HepG2 (cell line): ENCODE data around the gene GAB3. TPM values are rescaled to one million over a fixed set of nuclear protein-coding genes. Genes with fewer than 3 reads are reported as not detected.

Source experiments
- ATAC-seq: fragments of 200-7000 bp; cut with Tn5 transposase; 3 replicates; pipeline ENCODE4 v1.9.1; 2020; ENCODE audit warnings: mild to moderate bottlenecking, moderate library complexity
- BruUV-seq: library from RNA; stranded (reverse); fragments of 400-500 nt; replicated peaks from 2 replicates; lab custom pipeline; 2021; lab: Mats Ljungman, UMichigan
- CTCF ChIA-PET: fragments of 300-600 bp; formaldehyde crosslinking; extraction: SDS; loops from one replicate; lab custom pipeline; 2021; ENCODE audit warnings: low total read pairs, inconsistent platforms, low intra/inter-chr PET ratio; lab: Yijun Ruan, JAX
- POLR2A ChIA-PET: fragments of 350-600 bp; sonication (Branson Sonifier 250); formaldehyde crosslinking; loops from one replicate; lab custom pipeline; 2020; ENCODE audit warnings: antibody characterized with exemption, inconsistent platforms; lab: Yijun Ruan, JAX
- DNase-seq: peaks from one replicate; pipeline ENCODE4 v3.0.0-alpha.2; 2015; ENCODE audit warnings: low spot score
- FAIRE-seq: peaks from 3 replicates; lab custom pipeline; 2011; peaks lifted over from hg19 to GRCh38; lab: Jason Lieb, UNC
- H2AFZ ChIP-seq: one replicate; pipeline ENCODE4 v1.6.1; 2011; ENCODE audit warnings: low read length, inconsistent platforms
- H3K27ac ChIP-seq: fragments of 300-600 bp; 3 replicates; pipeline ENCODE4 v1.8.0; 2011; ENCODE audit warnings: mixed run types, mild to moderate bottlenecking, mixed read lengths, low read length, inconsistent platforms; ENCODE audit not compliant: insufficient read depth; ENCODE audit errors: extremely low read length
- H3K27me3 ChIP-seq, 2 experiments: fragments of 200-600 bp in 1 of 2; 2 replicates in 1 of 2; 3 replicates in 1 of 2; pipeline versions ENCODE4 v1.6.0 to v1.8.0; 2011; ENCODE audit warnings: low read length in 2 of 2, mild to moderate bottlenecking in 2 of 2, moderate library complexity in 2 of 2, inconsistent platforms in 1 of 2; ENCODE audit not compliant: insufficient read depth in 2 of 2, control insufficient read depth in 1 of 2
- H3K36me3 ChIP-seq, 2 experiments: fragments of 200-600 bp in 1 of 2; replicated peaks in 1 of 2; 2 replicates in 1 of 2; 3 replicates in 1 of 2; pipeline versions ENCODE4 v1.5.1 to v1.8.0; 2011; ENCODE audit warnings: low read length in 2 of 2, inconsistent platforms in 1 of 2; ENCODE audit not compliant: insufficient read depth in 2 of 2, control insufficient read depth in 1 of 2
- H3K4me1 ChIP-seq: 2 replicates; pipeline ENCODE4 v1.5.1; 2012; ENCODE audit warnings: low read length, inconsistent platforms; ENCODE audit not compliant: insufficient read depth
- H3K4me2 ChIP-seq: 2 replicates; pipeline ENCODE4 v1.6.0; 2011; ENCODE audit warnings: low read depth, low read length, inconsistent platforms
- H3K4me3 ChIP-seq, 3 experiments: fragments of 200-600 bp in 1 of 3; sonication (generic), shearing (Covaris generic) in 1 of 3; replicated peaks in 1 of 3; 2 replicates each; pipeline ENCODE4 v1.5.1; 2011 to 2016; ENCODE audit warnings: low read length in 3 of 3, inconsistent platforms in 2 of 3, low read depth in 2 of 3, mild to moderate bottlenecking in 2 of 3, control low read depth in 1 of 3, mixed read lengths in 1 of 3; ENCODE audit not compliant: insufficient read depth in 1 of 3
- H3K79me2 ChIP-seq: one replicate; pipeline ENCODE4 v1.6.1; 2011; ENCODE audit warnings: low read length, inconsistent platforms; ENCODE audit not compliant: insufficient read depth
- H3K9ac ChIP-seq: 2 replicates; pipeline ENCODE4 v1.6.0; 2011; ENCODE audit warnings: mild to moderate bottlenecking, low read depth, low read length, inconsistent platforms; ENCODE audit not compliant: insufficient read depth
- H3K9me3 ChIP-seq: 2 replicates; pipeline ENCODE4 v1.5.1; 2012; ENCODE audit warnings: mild to moderate bottlenecking, low read length
- H4K20me1 ChIP-seq: 2 replicates; pipeline ENCODE4 v1.6.0; 2011; ENCODE audit warnings: inconsistent platforms, mild to moderate bottlenecking, low read length, moderate library complexity; ENCODE audit not compliant: insufficient read depth
- BHLHE40 ChIP-seq: IDR thresholded peaks from 2 replicates; pipeline ENCODE4 v1.6.1; 2011; ENCODE audit warnings: low read length, improper control_type of control experiment
- ZNF142 ChIP-seq: sonication (generic); formaldehyde crosslinking; IDR thresholded peaks from 2 replicates; pipeline ENCODE4 v1.4.0; 2020; ENCODE audit warnings: missing genetic modification reagents
- ZNF564 ChIP-seq: sonication (generic); formaldehyde crosslinking; IDR thresholded peaks from 2 replicates; pipeline ENCODE4 v1.8.1; 2023; ENCODE audit warnings: mild to moderate bottlenecking, missing genetic modification reagents
- whole genome bisulfite sequencing: methylation state at CpG from one replicate; pipeline ENCODE4 v1.1.6; 2017; ENCODE audit warnings: low lambda C conversion rate; 5-methylcytosine and 5-hydroxymethylcytosine counted together
- in situ Hi-C: cut with HindIII; loops from 2 replicates; pipeline ENCODE4 v1.10.0; 2017; ENCODE audit warnings: low pct_unique_long_range_greater_than_20kb; ENCODE audit not compliant: extremely low pct_ligation_motif_present
- intact Hi-C: fragments of 100-400 bp; cut with micrococcal nuclease; formaldehyde crosslinking; loops from one replicate; pipeline ENCODE4 v1.10.0; 2022; ENCODE audit not compliant: unreplicated experiment
- polyA plus RNA-seq, 8 experiments: library from polyadenylated mRNA; depleted of rRNA in 3 of 8; stranded (reverse) in 7 of 8; unstranded in 1 of 8; fragments of >200 nt; fragmentation: Illumina TruSeq in 4 of 8; extraction: Trizol in 4 of 8; gene quantifications; 2 replicates each; pipeline versions ENCODE4 v1.2.1 to v1.2.3, GENCODE V29; 2011 to 2016; ENCODE audit warnings: low read depth in 4 of 8, missing spikeins in 1 of 8, mixed read lengths in 1 of 8; ENCODE audit not compliant: insufficient read depth in 1 of 8
- total RNA-seq, 5 experiments: library from RNA; depleted of rRNA; stranded (reverse); fragments of >200 nt; fragmentation: Illumina TruSeq; extraction: Trizol; gene quantifications; 2 replicates each; pipeline ENCODE4 v1.2.3, GENCODE V29; 2016; ENCODE audit warnings: low read depth in 1 of 5

Gene GAB3
- total and polyA plus RNA-seq, 2 of the 13 experiments (the other 11 are each of a cell fraction or from before 2014, with no cell fraction given): not detected

- in situ Hi-C loops: no loop called here
- TF ChIP-seq ZNF142 (CRISPR knock-in tag) (no peak), ZNF564 (CRISPR knock-in tag) (peak; percentile 60; the same call in 1 of the 2 replicates), BHLHE40 (no peak)
- no peak overlapping the region for H2AFZ ChIP-seq
- no peak overlapping the region for H3K4me3 ChIP-seq
- ATAC-seq (no peak), FAIRE-seq (no peak), DNase-seq (no peak)
- no peaks in the 10 kb centered on the region for H3K27me3 ChIP-seq
- H3K9me3 ChIP-seq: no peaks in the 10 kb centered on the region
- POLR2A ChIA-PET: no interaction called here
- CTCF ChIA-PET: no interaction called here
- H3K4me1 ChIP-seq: no peaks in the 10 kb centered on the region
- H3K36me3 ChIP-seq: no peaks in the 10 kb centered on the region
- no TSS peak for BruUV-seq
- H3K79me2 ChIP-seq: no peaks in the 10 kb centered on the region
- no peak overlapping the region for H3K9ac ChIP-seq
- no peak overlapping the region for H3K4me2 ChIP-seq
- intact Hi-C loops: no loop called here
- WGBS: 0% methylated on average over 1 of the region's 3 CpGs
- H3K27ac ChIP-seq: no peak overlapping the region
- H4K20me1 ChIP-seq: no peaks in the 10 kb centered on the region
Observed at GRCh38 chrX:154721155-154721554, 29.7 kb downstream of the GAB3 start.
